ENCODE measurements around the gene ADCYAP1R1.
"Not testable (repeated sequence)": the region's sequence is repeated elsewhere in the genome, so short reads cannot be mapped to it uniquely, and the experiment has no call there.

ADCYAP1R1 gene

DNA sequence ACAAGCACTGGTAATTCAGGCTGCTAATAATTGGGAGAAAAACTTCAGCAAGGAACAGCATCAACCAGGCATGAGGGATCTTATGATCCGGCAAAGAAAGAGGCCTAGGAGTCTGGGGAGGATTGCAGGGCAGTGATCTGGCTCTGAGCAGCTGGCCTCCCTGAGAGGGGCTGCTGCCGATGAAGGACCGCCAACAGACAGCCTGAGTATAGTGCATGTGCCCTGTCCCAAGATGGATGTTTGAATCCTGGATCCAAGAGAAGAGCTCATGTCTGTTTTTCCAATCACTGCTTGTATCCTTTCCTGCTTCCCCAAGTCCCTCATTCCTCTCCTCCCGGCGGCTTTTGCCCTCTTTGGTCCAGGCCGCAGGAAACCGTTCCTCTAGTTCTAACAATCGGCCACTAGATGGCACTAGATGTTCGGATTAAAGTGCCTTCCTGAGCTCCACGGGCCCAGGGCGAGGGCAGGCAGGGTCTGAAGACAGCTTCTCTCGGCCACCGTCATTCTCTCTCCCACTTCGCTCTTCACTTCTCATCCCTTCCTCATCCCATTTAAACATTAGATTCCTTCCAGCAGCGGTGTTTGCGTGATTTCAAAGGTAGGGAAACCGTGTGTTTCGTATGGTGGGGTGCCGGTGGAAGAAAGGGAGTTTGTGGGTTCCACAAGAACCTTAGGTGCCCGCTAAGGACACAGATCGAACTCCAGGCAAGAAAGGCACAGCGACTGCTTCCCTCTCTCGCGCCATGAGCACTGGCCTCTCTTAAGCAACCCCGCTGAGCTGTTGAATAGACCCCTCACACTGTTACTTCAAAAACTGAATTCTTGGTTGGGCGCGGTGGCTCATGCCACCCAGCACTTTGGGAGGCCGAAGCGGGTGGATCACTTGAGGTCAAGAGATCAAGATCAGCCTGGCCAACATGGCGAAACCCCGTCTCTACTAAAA, 82.4 kb downstream of the ADCYAP1R1 start:
- DNase-seq (ENCODE audit: low read depth in 2 of 2): peak; percentile 2 to 8

DNA sequence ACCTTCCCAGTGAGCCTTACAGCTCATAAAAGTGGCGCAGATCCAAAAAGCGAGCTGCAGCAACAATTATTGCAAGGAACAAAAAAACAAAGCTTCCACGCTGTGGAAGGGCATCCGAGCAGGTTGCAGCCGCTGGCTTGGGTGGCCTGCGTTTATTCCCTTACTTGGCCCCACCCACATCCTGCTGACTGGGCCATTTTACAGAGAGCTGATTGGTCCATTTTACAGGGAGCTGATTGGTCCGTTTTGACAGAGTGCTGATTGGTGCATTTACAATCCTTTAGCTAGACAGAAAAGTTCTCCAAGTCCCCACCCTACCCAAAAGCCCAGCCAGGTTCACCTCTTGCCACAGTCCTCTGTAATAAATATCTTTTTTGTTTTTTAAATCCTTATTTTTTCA, 85.1 kb downstream of the ADCYAP1R1 start:
- DNase-seq (ENCODE audit: low read depth in 2 of 2): no peak

DNA sequence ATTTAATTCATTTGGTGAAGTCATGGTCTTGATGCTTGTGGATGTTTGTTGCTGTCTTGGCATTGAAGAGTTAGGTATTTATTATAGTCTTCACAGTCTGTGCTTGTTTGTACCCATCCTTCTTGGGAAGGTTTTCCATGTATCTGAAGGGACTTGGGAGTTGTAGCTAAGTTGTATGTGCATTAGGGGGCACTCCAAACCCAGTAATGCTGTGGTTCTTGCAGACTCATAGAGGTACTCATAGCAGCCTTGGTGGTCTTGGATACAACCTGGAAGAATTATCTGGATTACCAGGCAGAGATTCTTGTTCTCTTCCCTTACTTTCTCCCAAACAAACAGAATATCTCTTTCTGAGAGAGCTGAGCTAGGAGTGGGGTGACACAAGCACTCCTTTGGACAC, 93.2 kb downstream of the ADCYAP1R1 start:
- DNase-seq (ENCODE audit: low read depth in 2 of 2): no peak

DNA sequence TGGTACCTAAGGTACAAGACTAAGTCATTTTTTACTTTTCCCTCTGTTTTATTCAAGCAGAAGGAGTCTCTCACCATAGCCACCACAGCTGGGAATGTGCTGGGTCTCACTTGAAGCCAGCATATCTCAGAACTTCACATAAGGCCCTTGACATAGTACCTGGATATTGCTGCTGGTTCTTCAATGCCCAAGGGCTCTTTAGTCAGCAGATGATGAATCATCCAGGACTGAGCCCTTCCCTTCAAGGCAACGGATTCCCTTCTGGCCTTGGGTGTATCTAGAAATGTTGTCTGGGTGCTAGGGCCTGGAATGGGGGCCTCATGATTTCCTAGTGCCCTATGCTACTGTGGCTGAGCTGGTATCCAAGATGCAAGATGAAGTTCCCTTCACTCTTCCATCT, 93.9 kb downstream of the ADCYAP1R1 start:
- no peak for DNase-seq (ENCODE audit: low read depth in 2 of 2)

DNA sequence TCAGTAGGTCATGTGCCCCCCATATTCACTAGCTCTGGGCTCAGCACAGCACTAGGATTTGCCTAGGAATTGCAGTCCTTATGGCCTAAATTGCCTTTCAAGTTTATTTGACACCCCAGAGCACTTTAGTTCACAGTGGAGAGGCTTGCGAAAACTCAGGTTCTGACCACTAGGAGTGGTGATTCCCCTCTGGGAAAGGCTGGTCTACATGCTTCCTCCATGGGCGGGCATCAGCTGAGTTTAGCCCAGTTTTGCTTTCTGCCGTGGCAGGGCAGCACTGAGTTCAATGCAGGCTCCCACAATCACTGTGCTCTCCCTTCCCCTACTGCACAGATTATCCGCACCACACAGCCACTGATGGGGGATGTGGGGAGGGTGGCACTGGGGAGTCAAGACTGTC, 94.4 kb downstream of the ADCYAP1R1 start:
- no peak for DNase-seq (ENCODE audit: low read depth in 2 of 2)

DNA sequence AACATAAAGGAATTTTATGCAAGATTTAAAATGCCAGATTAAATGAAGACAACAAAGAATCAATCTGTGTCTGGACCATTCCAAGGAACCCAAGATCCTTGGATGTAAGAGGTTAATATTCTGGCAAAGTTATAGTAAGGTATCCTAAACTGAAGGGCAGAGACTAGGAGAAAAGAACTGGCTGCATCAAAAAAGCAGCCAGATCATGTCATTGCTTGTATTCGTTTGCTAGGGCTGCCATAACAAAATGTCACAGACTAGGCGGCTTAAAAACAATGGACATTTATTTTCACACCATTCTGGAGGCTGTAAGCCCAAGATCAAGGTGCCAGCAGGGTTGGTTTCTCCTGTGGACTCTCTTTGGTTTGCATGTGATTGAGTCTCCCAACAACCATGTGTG, 99.7 kb downstream of the ADCYAP1R1 start:
- DNase-seq (ENCODE audit: low read depth in 2 of 2): no peak

DNA sequence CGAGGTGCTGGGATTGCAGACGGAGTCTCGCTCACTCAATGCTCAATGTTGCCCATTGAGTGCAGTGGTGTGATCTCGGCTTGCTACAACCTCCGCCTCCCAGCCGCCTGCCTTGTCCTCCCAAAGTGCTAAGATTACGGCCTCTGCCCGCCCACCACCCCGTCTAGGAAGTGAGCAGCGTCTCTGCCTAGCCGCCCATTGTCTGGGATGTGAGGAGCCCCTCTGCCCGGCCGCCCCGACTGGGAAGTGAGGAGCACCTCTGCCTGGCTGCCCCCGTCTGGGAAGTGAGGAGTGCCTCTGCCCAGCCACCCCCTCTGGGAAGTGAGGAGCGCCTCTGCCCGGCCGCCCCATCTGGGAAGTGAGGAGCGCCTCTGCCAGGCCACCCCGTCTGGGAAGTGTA, 101.2 kb downstream of the ADCYAP1R1 start:
- not testable (repeated sequence) for DNase-seq (ENCODE audit: low read depth in 2 of 2)

DNA sequence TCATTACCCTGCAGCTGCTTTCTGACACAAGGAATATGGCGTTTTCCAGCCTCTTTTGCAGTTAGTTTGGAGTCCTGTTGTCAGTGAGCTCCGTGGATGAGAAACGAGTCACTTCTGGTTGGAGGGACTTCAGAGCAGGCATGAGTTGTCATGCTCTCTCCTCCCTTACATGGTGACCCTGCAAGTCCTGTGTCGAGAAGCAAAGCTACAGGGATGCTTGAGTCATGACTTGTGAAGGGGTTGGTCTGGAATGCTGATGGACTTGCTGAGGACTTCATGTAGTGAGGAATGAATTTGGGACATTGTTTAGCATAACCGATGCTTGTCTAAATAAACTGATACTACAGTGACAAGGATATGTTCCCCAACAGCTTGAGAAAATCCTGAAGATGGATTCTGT, 108.8 kb downstream of the ADCYAP1R1 start:
- DNase-seq (ENCODE audit: low read depth in 2 of 2): no peak
